HG02852 (cell line): Measurements from ENCODE around the gene DPEP1.

Experiments
- ATAC-seq: cut with Tn5 transposase; IDR thresholded peaks from one replicate; pipeline ENCODE4 v1.9.1; 2021; ENCODE audit warnings: mild to moderate bottlenecking, moderate library complexity; ENCODE audit not compliant: unreplicated experiment

DPEP1 gene

GRCh38 chr16:89598199-89598598 lies 15.2 kb upstream of the DPEP1 start:
- no peak for ATAC-seq

- no peak for ATAC-seq
Observed at GRCh38 chr16:89599451-89599858, 14.0 kb upstream of the DPEP1 start.

GRCh38 chr16:89599902-89600301 lies 13.5 kb upstream of the DPEP1 start:
- ATAC-seq = no peak

- no peak for ATAC-seq
Observed at GRCh38 chr16:89600427-89600826, 13.0 kb upstream of the DPEP1 start.

- no peak for ATAC-seq
Observed at GRCh38 chr16:89600956-89601355, 12.5 kb upstream of the DPEP1 start.

- ATAC-seq = no peak
Observed at GRCh38 chr16:89601906-89602272, 11.6 kb upstream of the DPEP1 start.

- ATAC-seq = no peak
Observed at GRCh38 chr16:89602273-89602951, 11.0 kb upstream of the DPEP1 start.

- ATAC-seq = no peak
Observed at GRCh38 chr16:89602952-89603590, 10.4 kb upstream of the DPEP1 start.

- ATAC-seq = no peak
Observed at GRCh38 chr16:89604764-89605163, 8.7 kb upstream of the DPEP1 start.

- no peak for ATAC-seq
Observed at GRCh38 chr16:89605186-89605970, 8.1 kb upstream of the DPEP1 start.

GRCh38 chr16:89606006-89606405 lies 7.4 kb upstream of the DPEP1 start:
- ATAC-seq = no peak

GRCh38 chr16:89607453-89607852 lies 6.0 kb upstream of the DPEP1 start:
- no peak for ATAC-seq

GRCh38 chr16:89607937-89608740 lies 5.3 kb upstream of the DPEP1 start:
- ATAC-seq = no peak

- ATAC-seq = no peak
Observed at GRCh38 chr16:89610108-89610453, 3.4 kb upstream of the DPEP1 start.

GRCh38 chr16:89612415-89613166 lies 851 bp upstream of the DPEP1 start:
- ATAC-seq = no peak

- ATAC-seq = no peak
Observed at GRCh38 chr16:89613954-89614459, 565 bp downstream of the DPEP1 start.

- ATAC-seq = no peak
Observed at GRCh38 chr16:89615176-89615575, 1.7 kb downstream of the DPEP1 start.

- ATAC-seq = no peak
Observed at GRCh38 chr16:89615596-89616090, 2.2 kb downstream of the DPEP1 start.

GRCh38 chr16:89616623-89617022 lies 3.2 kb downstream of the DPEP1 start:
- ATAC-seq = no peak

- no peak for ATAC-seq
Observed at GRCh38 chr16:89617036-89617435, 3.6 kb downstream of the DPEP1 start.
